Muscle layer of colon (tissue), 2 donors: Measurements from ENCODE around the gene CUX1.

Source experiments
- H3K27ac ChIP-seq: one replicate; pipeline ENCODE4 v1.7.0; 2013; ENCODE audit warnings: low read depth, mild to moderate bottlenecking, low read length, moderate library complexity
- H3K27me3 ChIP-seq, 2 donors: one replicate each; pipeline ENCODE4 v1.7.0; 2013; ENCODE audit warnings: low read length in 2 of 2, mild to moderate bottlenecking in 2 of 2; ENCODE audit not compliant: insufficient read depth in 2 of 2, control insufficient read depth in 1 of 2
- H3K36me3 ChIP-seq: one replicate; pipeline ENCODE4 v1.7.0; 2013; ENCODE audit warnings: mild to moderate bottlenecking, low read length; ENCODE audit not compliant: insufficient read depth
- H3K4me1 ChIP-seq: one replicate; pipeline ENCODE4 v1.7.0; 2013; ENCODE audit warnings: mild to moderate bottlenecking, low read length; ENCODE audit not compliant: insufficient read depth
- H3K4me3 ChIP-seq, 2 donors: one replicate each; pipeline ENCODE4 v1.7.0; 2013; ENCODE audit warnings: low read length in 2 of 2, low read depth in 1 of 2, mild to moderate bottlenecking in 1 of 2, moderate library complexity in 1 of 2
- H3K9ac ChIP-seq: one replicate; pipeline ENCODE4 v1.7.0; 2013; ENCODE audit warnings: low read length
- H3K9me3 ChIP-seq: one replicate; pipeline ENCODE4 v1.7.0; 2013; ENCODE audit warnings: mild to moderate bottlenecking, low read length
- donor health status: abdominal sarcoma.
- donor health status: Adenocarcinoma of cecum.

The CUX1 gene

GRCh38 chr7:102191556-102192379 lies 374.3 kb downstream of the CUX1 start:
- Histone ChIP-seq H3K9me3 (no peaks in the 10 kb centered on the region), H3K4me3 (no peak overlapping the region), H3K4me1 (no peaks in the 10 kb centered on the region), H3K27ac (no peak overlapping the region), H3K27me3 (no peaks in the 10 kb centered on the region), H3K9ac (no peak overlapping the region), H3K36me3 (peaks cover 52% of the 10 kb centered on the region)

DNA sequence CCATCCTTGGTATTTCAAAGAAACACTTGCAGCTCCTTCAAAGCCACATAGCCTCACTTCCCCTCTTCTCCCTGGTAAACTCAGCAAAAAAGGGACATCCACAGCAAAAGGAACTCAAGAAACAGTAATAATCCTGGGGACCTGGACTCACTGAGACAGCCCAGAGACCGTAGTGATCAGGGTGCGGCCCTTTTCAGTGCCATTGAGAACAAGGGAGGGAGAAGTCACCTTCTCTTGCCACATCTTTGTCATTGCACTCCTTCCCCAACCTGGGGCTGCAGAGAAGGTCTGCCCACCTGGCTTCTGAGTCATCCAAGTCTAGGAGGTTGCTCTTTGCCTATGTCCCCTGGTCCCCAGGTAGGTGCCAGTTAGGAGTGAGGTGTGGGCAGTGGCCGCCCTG lies 375.4 kb downstream of the CUX1 start:
- no peaks in the 10 kb centered on the region for H3K27me3 ChIP-seq
- H3K4me1 ChIP-seq: no peaks in the 10 kb centered on the region
- peaks cover 60% of the 10 kb centered on the region for H3K36me3 ChIP-seq
- H3K27ac ChIP-seq: no peak overlapping the region
- H3K9me3 ChIP-seq: no peaks in the 10 kb centered on the region
- H3K4me3 ChIP-seq: no peak overlapping the region
- H3K9ac ChIP-seq: no peak overlapping the region

DNA sequence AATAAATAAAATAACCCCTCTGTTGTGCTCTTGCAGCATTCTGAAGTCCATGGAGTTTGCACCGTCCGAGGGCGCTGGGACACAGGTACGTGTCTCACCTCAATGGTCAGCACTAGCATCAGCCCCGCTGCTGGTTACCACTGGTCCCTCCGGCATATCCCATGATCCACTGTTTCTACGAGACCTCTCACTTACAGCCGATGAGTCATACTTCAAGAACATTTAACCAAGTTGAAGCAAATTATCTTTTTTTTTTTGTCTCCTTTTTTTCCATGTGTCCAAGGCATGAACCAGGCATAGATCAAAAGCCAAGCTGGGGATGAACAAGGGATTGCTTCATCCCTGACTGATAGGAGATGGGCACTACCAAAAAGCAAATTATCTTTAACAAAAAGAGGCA lies 376.4 kb downstream of the CUX1 start:
- Histone ChIP-seq H3K27ac (no peak overlapping the region), H3K27me3 (no peaks in the 10 kb centered on the region), H3K36me3 (peaks cover 60% of the 10 kb centered on the region), H3K9me3 (no peaks in the 10 kb centered on the region), H3K9ac (no peak overlapping the region), H3K4me1 (no peaks in the 10 kb centered on the region), H3K4me3 (no peak overlapping the region)

GRCh38 chr7:102195361-102195760 lies 377.9 kb downstream of the CUX1 start:
- H3K27me3 ChIP-seq: no peaks in the 10 kb centered on the region
- no peak overlapping the region for H3K4me3 ChIP-seq
- H3K27ac ChIP-seq: no peak overlapping the region
- no peaks in the 10 kb centered on the region for H3K9me3 ChIP-seq
- H3K36me3 ChIP-seq: peaks cover 58% of the 10 kb centered on the region
- H3K4me1 ChIP-seq: no peaks in the 10 kb centered on the region
- no peak overlapping the region for H3K9ac ChIP-seq

DNA sequence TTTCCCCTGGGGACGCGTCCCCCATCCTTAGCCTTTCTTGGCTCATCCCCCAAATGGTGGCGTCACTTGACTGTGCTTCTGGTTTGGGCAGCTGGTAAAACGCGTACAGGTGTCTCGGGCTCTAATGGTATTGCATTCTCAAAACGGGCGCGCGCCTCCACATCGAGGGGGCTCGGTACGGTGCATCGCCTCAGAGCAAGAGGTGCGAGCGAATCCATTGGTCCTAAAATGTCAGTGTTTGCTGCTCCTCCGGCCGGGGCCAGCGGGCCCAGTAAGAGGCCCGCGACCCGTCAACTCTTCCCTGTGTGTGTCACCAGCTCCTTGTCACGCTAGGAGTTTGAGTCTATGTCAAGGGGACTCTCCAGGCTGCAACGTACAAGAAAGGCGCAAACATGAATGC lies 378.6 kb downstream of the CUX1 start:
- no peak overlapping the region for H3K9ac ChIP-seq
- no peaks in the 10 kb centered on the region for H3K4me1 ChIP-seq
- peaks cover 53% of the 10 kb centered on the region for H3K36me3 ChIP-seq
- no peak overlapping the region for H3K27ac ChIP-seq
- no peaks in the 10 kb centered on the region for H3K9me3 ChIP-seq
- no peak overlapping the region for H3K4me3 ChIP-seq
- no peaks in the 10 kb centered on the region for H3K27me3 ChIP-seq

DNA sequence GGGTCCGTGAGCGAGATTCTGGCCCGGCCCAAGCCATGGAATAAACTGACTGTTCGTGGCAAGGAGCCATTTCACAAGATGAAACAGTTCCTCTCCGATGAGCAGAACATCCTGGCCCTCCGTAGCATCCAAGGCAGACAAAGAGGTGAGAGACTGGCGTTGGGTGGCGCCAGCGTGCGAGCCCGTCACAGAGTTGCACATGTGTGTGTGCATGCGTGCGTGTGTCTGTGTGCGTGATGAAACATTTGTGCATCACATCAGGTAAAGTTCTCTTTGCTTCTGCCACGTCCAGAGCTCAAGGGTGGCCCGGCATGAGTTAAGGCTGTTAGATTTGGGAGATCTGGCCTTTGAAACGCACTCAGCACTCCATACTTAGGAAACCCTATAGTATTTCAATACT lies 379.7 kb downstream of the CUX1 start:
- H3K27ac ChIP-seq: no peak overlapping the region
- H3K27me3 ChIP-seq: no peaks in the 10 kb centered on the region
- no peaks in the 10 kb centered on the region for H3K4me1 ChIP-seq
- peaks cover 46% of the 10 kb centered on the region for H3K36me3 ChIP-seq
- H3K9me3 ChIP-seq: no peaks in the 10 kb centered on the region
- H3K9ac ChIP-seq: no peak overlapping the region
- no peak overlapping the region for H3K4me3 ChIP-seq

- Histone ChIP-seq H3K9me3 (no peaks in the 10 kb centered on the region), H3K4me3 (no peak overlapping the region), H3K27me3 (no peaks in the 10 kb centered on the region), H3K27ac (no peak overlapping the region), H3K36me3 (peaks cover 47% of the 10 kb centered on the region), H3K4me1 (no peaks in the 10 kb centered on the region), H3K9ac (no peak overlapping the region)
Measured at GRCh38 chr7:102197599-102197998, 380.2 kb downstream of the CUX1 start.

GRCh38 chr7:102198417-102198956 lies 381.1 kb downstream of the CUX1 start:
- Histone ChIP-seq H3K27ac (no peak overlapping the region), H3K4me3 (no peak overlapping the region), H3K4me1 (no peaks in the 10 kb centered on the region), H3K27me3 (no peaks in the 10 kb centered on the region), H3K9ac (no peak overlapping the region), H3K36me3 (peaks cover 49% of the 10 kb centered on the region), H3K9me3 (no peaks in the 10 kb centered on the region)

GRCh38 chr7:102201576-102201975 lies 384.1 kb downstream of the CUX1 start:
- H3K9me3 ChIP-seq: no peaks in the 10 kb centered on the region
- no peaks in the 10 kb centered on the region for H3K4me1 ChIP-seq
- H3K9ac ChIP-seq: no peak overlapping the region
- H3K4me3 ChIP-seq: no peak overlapping the region
- peaks cover 55% of the 10 kb centered on the region for H3K36me3 ChIP-seq
- H3K27me3 ChIP-seq: no peaks in the 10 kb centered on the region
- no peak overlapping the region for H3K27ac ChIP-seq

- Histone ChIP-seq H3K9ac (no peak overlapping the region), H3K4me3 (no peak overlapping the region), H3K4me1 (no peaks in the 10 kb centered on the region), H3K27ac (no peak overlapping the region), H3K9me3 (no peaks in the 10 kb centered on the region), H3K27me3 (no peaks in the 10 kb centered on the region), H3K36me3 (peaks cover 47% of the 10 kb centered on the region)
Measured at GRCh38 chr7:102202556-102202955, 385.1 kb downstream of the CUX1 start.

GRCh38 chr7:102203218-102203617 lies 385.8 kb downstream of the CUX1 start:
- no peaks in the 10 kb centered on the region for H3K4me1 ChIP-seq
- peaks cover 47% of the 10 kb centered on the region for H3K36me3 ChIP-seq
- H3K9me3 ChIP-seq: no peaks in the 10 kb centered on the region
- no peak overlapping the region for H3K4me3 ChIP-seq
- H3K27ac ChIP-seq: no peak overlapping the region
- no peaks in the 10 kb centered on the region for H3K27me3 ChIP-seq
- H3K9ac ChIP-seq: no peak overlapping the region

DNA sequence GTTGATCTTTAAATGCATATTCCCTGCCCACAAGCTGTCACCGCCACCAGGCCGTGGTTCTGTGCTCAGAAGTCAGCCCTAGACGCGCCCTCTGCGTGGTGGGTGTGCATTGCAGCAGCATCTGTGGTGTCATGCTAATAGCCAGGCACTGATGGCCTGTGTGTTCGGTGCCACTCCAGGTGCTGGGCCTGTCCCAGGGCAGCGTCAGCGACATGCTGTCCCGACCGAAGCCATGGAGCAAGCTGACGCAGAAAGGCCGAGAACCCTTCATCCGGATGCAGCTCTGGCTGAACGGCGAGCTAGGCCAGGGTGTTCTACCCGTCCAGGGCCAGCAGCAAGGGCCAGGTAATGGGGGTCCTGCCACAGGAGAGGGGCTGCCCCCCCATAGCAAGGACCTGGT lies 386.8 kb downstream of the CUX1 start:
- Histone ChIP-seq H3K4me3 (no peak overlapping the region), H3K36me3 (peaks cover 47% of the 10 kb centered on the region), H3K9ac (no peak overlapping the region), H3K27me3 (no peaks in the 10 kb centered on the region), H3K4me1 (no peaks in the 10 kb centered on the region), H3K27ac (no peak overlapping the region), H3K9me3 (no peaks in the 10 kb centered on the region)
